Measurements from ENCODE around the gene SNIP1.
A peak's percentile ranks its signal among the peaks of the same experiment; 100 is the strongest.
"Not testable (repeated sequence)": the region's sequence is repeated elsewhere in the genome, so short reads cannot be mapped to it uniquely, and the experiment has no call there.

The SNIP1 gene

GRCh38 chr1:37553927-37554808, at the start of gene SNIP1:
Gene SNIP1, minus strand, starts transcription at chr1:37554293. Its CDS starts 64 bp downstream, at chr1:37554229.
- DNase-seq: peak; percentile 93

GRCh38 chr1:37602750-37603694, 48.9 kb upstream of the SNIP1 start:
- peak; percentile 43 for DNase-seq

- no peak for DNase-seq
Observed at GRCh38 chr1:37601441-37601840, 47.3 kb upstream of the SNIP1 start.

- no peak for DNase-seq
Observed at GRCh38 chr1:37599940-37600339, 45.8 kb upstream of the SNIP1 start.

- no peak for DNase-seq
Observed at GRCh38 chr1:37596182-37596667, 42.1 kb upstream of the SNIP1 start.

- DNase-seq: peak; percentile 96
Observed at GRCh38 chr1:37595440-37596181, 41.5 kb upstream of the SNIP1 start, which contains the start of gene GNL2. Gene GNL2, minus strand, starts transcription at chr1:37595937. Its CDS starts 115 bp downstream, at chr1:37595822.

- DNase-seq: no peak
Observed at GRCh38 chr1:37593726-37594125, 39.6 kb upstream of the SNIP1 start.

GRCh38 chr1:37588939-37589338, 34.8 kb upstream of the SNIP1 start:
- no peak for DNase-seq

GRCh38 chr1:37584544-37584943, 30.5 kb upstream of the SNIP1 start:
- DNase-seq: not testable (repeated sequence)

- no peak for DNase-seq
Observed at GRCh38 chr1:37575692-37576091, 21.6 kb upstream of the SNIP1 start.

GRCh38 chr1:37574834-37575480, 20.9 kb upstream of the SNIP1 start:
- DNase-seq: peak; percentile 6

GRCh38 chr1:37570528-37571334, 16.6 kb upstream of the SNIP1 start:
- no peak for DNase-seq

- no peak for DNase-seq
Observed at GRCh38 chr1:37567023-37567422, 12.9 kb upstream of the SNIP1 start.

GRCh38 chr1:37564892-37565291, 10.8 kb upstream of the SNIP1 start:
- no peak for DNase-seq

- no peak for DNase-seq
Observed at GRCh38 chr1:37562984-37563383, 8.9 kb upstream of the SNIP1 start.

GRCh38 chr1:37561133-37562132, 7.3 kb upstream of the SNIP1 start:
- DNase-seq: peak; percentile 27

- no peak for DNase-seq
Observed at GRCh38 chr1:37560401-37561132, 6.5 kb upstream of the SNIP1 start.

GRCh38 chr1:37559957-37560379, 5.9 kb upstream of the SNIP1 start:
- not testable (repeated sequence) for DNase-seq

GRCh38 chr1:37559080-37559479, 5.0 kb upstream of the SNIP1 start:
- DNase-seq: no peak

Data from stimulated activated CD4-positive, alpha-beta T cell treated with anti-CD3 and anti-CD28 coated beads, Interleukin-4, amount 100 ng/mL, for 24 hours (primary cell).